ENCODE results near the gene VAV3. TPM values are rescaled to one million over a fixed set of nuclear protein-coding genes. Genes with fewer than 3 reads are reported as not detected.
A peak's percentile ranks its signal among the peaks of the same experiment; 100 is the strongest.
"Not testable (repeated sequence)": the region's sequence is repeated elsewhere in the genome, so short reads cannot be mapped to it uniquely, and the experiment has no call there.

The VAV3 gene
- 10 to 100 TPM; 17.6 to 19.4 (median 18.8) TPM for polyA plus RNA-seq

DNA sequence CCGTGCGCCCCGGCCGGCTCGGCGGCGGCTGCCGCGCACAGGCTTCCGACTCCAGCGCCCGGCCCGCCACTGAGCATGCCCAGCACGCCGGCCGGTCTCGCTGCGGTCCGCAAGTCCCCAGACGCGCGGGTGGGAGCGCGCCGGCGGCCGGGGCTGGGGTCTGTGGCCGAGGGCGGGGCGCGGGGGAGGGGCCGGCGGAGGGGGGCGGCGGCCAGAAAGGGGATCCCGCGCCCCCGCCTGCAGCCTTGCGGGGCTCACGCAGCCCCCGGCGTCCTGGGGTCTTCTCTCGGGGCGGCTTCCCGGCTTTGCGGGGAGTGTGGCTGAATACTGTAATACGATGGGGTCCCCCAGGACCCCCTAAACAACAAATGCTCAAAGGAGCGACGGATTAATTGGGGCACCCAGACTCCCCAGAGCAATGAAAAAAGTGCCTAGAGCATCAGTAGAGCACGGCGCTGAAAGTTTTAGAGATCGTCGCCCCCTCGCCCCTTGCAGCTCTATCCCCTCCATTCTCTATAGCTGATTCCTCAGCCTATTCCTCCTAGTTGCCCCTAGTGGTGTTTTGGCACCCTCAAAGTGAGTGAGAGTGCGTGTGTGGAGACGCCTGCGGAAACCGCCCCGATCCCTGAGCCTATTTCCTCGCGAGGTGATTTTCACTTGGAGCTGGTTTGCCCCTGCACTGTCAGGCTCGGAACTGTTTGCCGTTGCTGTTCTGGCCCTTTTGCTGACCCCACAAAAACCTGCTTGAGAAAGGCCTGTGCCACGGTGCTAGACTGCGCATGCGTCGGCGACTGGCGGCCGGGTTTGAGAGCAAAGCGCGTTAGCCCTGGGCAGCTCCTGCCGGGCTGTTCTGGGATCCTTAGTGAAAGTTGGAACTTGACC lies at the start of gene VAV3:
Gene VAV3, minus strand, starts transcription at position 71 of the 882 bp plus-strand sequence. CDS start 311 bp downstream, outside the sequence.
- Mint-ChIP-seq H3K27ac (peak within 1 kb of the TSS; percentile 93 to 99 (median 98)), H3K4me1 (peaks cover 11 to 36% of the 10 kb centered on the region in 2 donors)

DNA sequence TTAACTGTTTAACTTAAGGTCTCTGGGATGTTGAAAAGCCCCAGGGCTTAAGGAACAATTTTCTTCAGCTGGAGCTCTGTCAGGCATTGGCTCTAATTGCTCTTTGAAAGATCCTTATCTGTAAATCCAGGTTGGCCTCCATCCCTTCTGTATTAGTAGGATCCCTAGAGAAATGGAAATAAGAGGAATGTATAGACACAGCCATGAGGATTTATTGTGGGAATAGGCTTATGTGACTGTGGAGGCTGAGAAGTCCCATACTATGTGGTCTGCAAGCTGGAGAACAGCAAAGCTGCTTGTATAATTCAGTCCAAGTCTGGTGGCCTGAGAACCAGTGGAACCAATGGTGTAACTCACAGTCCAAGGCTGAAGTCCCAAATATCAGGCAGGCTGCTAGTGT lies 47.6 kb upstream of the VAV3 start:
- Mint-ChIP-seq H3K9me3 (peaks cover 0 to 2% (median 0%) of the 10 kb centered on the region in 6 donors), H3K27me3 (ENCODE audit: low read depth in 3 of 3) (peaks cover 0 to 3% (median 0%) of the 10 kb centered on the region in 3 donors), H3K4me3 (no peak overlapping the region), H3K36me3 (peaks cover 0 to 4% (median 0%) of the 10 kb centered on the region in 3 donors), H3K4me1 (peaks cover 9 to 20% of the 10 kb centered on the region in 2 donors), H3K27ac (no peak overlapping the region)
- no peak for DNase-seq

More for the DNA sequence above, at the start of gene VAV3:
- Mint-ChIP-seq H3K4me3 (peak within 1 kb of the TSS; percentile 97 to 100 (median 100)), H3K9me3 (no peaks in the 10 kb centered on the region), H3K36me3 (peaks cover 0 to 3% (median 0%) of the 10 kb centered on the region in 3 donors), H3K27me3 (ENCODE audit: low read depth in 3 of 3) (peaks cover 0 to 21% (median 15%) of the 10 kb centered on the region in 3 donors)
- peak; percentile 64 to 75 (median 72) for DNase-seq

DNA sequence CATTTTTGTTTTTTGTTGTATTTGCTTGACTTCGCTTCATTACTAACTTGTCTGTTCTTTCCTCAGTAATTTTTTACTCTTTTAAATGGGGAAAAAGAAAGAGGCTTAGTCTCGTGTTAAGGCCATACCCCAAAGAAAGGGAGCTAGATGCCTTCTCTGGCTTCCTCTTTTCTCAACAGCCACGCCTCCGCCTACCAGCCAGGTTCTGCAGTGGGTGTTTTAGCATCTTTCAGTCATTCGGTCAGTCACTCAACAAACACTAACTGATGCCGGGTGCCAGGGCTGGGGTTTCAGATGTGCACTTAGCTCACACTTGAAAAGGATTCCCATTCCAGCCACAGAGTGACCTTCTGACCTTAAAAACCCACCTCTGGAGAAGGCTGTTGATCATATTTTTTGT lies 46.3 kb upstream of the VAV3 start:
- no peak overlapping the region for H3K4me3 Mint-ChIP-seq
- H3K9me3 Mint-ChIP-seq, result peaks cover 0 to 2% (median 0%) of the 10 kb centered on the region in 6 donors
- H3K36me3 Mint-ChIP-seq, result peaks cover 0 to 4% (median 0%) of the 10 kb centered on the region in 3 donors
- no peak overlapping the region for H3K27ac Mint-ChIP-seq
- peaks cover 0 to 3% (median 0%) of the 10 kb centered on the region in 3 donors for H3K27me3 Mint-ChIP-seq (ENCODE audit: low read depth in 3 of 3)
- DNase-seq, result no peak
- H3K4me1 Mint-ChIP-seq, result peaks cover 2 to 12% of the 10 kb centered on the region in 2 donors

DNA sequence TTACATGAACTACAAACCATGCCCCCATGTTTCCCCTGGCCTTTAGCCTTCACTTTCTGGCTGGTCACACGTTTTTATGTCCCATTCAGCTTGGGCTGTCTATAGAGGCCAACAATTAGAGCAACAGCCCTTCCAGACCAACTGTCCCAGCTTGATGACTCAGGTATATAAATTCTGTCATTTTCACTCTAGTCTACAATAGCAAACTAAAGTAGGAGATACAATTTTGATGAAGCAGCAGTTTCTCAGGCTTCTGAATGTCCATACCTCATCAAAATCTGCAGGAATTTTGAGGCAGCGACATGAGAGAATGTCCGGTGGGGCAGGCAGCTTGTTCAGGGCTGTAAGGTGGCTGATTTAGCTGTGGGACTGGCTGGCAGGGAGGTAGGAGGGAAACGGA lies 45.6 kb upstream of the VAV3 start:
- Mint-ChIP-seq H3K9me3 (peaks cover 0 to 2% (median 0%) of the 10 kb centered on the region in 6 donors), H3K27ac (no peak overlapping the region), H3K36me3 (peaks cover 0 to 4% (median 0%) of the 10 kb centered on the region in 3 donors), H3K4me1 (peaks cover 0 to 4% of the 10 kb centered on the region in 2 donors), H3K4me3 (no peak overlapping the region), H3K27me3 (ENCODE audit: low read depth in 3 of 3) (peaks cover 0 to 3% (median 0%) of the 10 kb centered on the region in 3 donors)
- no peak for DNase-seq

DNA sequence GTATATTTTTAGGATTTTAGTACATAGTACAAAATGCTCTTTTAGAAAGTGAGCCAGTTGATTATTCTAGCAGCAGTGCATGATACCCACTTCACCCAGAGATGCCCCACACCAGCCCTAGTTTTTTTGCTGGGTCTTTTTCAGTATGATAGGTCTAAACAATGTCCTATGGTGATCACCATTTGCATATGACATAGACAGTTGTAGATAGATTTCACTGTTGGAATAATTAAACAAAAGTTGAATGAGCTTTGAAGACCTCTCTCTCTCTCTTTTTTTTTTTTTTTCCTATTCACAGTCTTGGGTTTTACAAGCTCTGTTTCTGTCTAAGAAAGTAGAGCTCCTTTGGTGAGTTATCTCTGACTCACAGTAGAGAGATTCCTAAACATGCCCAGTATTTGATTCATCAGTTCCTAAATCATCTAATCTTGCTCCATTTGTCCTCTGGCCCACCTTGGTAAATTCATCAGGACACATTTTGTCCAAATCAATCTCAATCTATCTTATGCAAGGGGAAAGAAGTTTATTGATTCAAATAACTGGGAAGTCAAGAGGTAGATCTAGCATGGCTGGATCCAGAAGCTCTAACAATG lies 44.7 kb upstream of the VAV3 start:
- Mint-ChIP-seq H3K27ac (no peak overlapping the region), H3K4me1 (no peaks in the 10 kb centered on the region), H3K9me3 (peaks cover 0 to 2% (median 0%) of the 10 kb centered on the region in 6 donors), H3K36me3 (peaks cover 0 to 4% (median 0%) of the 10 kb centered on the region in 3 donors), H3K27me3 (ENCODE audit: low read depth in 3 of 3) (peaks cover 0 to 3% (median 0%) of the 10 kb centered on the region in 3 donors), H3K4me3 (no peak overlapping the region)
- DNase-seq, result no peak

GRCh38 chr1:108007531-108007930 lies 42.6 kb upstream of the VAV3 start:
- Mint-ChIP-seq H3K4me3 (no peak overlapping the region), H3K27ac (no peak overlapping the region), H3K4me1 (no peaks in the 10 kb centered on the region), H3K27me3 (ENCODE audit: low read depth in 3 of 3) (peaks cover 0 to 3% (median 0%) of the 10 kb centered on the region in 3 donors), H3K36me3 (peaks cover 0 to 4% (median 0%) of the 10 kb centered on the region in 3 donors), H3K9me3 (no peaks in the 10 kb centered on the region)
- no peak for DNase-seq

DNA sequence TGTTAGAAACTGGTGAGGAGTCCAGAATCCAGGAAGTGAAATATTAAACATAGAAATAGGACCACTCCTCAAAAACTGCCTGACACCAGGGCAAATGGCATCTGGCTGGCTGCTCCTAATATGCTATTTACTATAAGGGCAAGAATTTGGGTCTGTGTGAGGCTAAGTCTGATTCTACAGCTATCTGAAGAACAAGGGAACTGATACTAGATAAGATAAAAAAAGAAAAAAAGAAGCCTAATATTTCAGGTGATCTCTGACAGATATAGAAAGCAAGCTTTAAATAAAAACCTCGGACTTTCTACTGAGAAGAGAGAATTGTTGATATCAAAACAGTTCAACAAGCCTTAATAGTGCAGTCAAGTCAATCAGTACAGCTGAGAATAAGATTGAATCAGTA lies 42.1 kb upstream of the VAV3 start:
- no peak overlapping the region for H3K27ac Mint-ChIP-seq
- no peaks in the 10 kb centered on the region for H3K4me1 Mint-ChIP-seq
- H3K9me3 Mint-ChIP-seq, result no peaks in the 10 kb centered on the region
- H3K27me3 Mint-ChIP-seq (ENCODE audit: low read depth in 3 of 3), result peaks cover 0 to 3% (median 0%) of the 10 kb centered on the region in 3 donors
- H3K36me3 Mint-ChIP-seq, result peaks cover 0 to 4% (median 0%) of the 10 kb centered on the region in 3 donors
- H3K4me3 Mint-ChIP-seq, result no peak overlapping the region
- no peak for DNase-seq

DNA sequence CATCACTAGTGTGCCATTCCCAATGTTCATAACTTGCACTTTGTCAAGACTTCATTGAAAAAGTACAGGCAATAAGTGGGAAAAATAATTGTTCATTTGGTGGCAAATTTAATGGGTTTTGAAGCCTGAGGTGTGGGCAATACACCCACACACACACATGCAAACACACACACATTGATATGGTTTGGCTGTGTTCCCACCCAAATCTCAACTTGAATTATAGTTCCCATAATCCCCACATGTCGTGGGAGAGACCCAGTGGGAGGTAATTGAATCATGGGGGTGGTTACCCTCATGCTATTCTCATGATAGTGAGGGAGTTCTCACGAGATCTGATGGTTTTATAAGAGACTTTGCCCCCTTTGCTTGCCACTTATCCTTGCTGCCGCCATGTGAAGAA lies 39.9 kb upstream of the VAV3 start:
- not testable (repeated sequence) for DNase-seq; H3K4me3 Mint-ChIP-seq; H3K4me1 Mint-ChIP-seq; H3K27me3 Mint-ChIP-seq (ENCODE audit: low read depth in 3 of 3); H3K27ac Mint-ChIP-seq; H3K36me3 Mint-ChIP-seq; H3K9me3 Mint-ChIP-seq

- DNase-seq, result no peak
- no peaks in the 10 kb centered on the region for H3K9me3 Mint-ChIP-seq
- peaks cover 1 to 3% (median 2%) of the 10 kb centered on the region in 3 donors for H3K27me3 Mint-ChIP-seq (ENCODE audit: low read depth in 3 of 3)
- H3K4me1 Mint-ChIP-seq, result no peaks in the 10 kb centered on the region
- no peak overlapping the region for H3K4me3 Mint-ChIP-seq
- no peaks in the 10 kb centered on the region for H3K36me3 Mint-ChIP-seq
- peak overlapping the region in 1 of 6 donors; percentile 11 for H3K27ac Mint-ChIP-seq
These were observed 35.7 kb upstream of the VAV3 start for GRCh38 chr1:108000620-108001111.

DNA sequence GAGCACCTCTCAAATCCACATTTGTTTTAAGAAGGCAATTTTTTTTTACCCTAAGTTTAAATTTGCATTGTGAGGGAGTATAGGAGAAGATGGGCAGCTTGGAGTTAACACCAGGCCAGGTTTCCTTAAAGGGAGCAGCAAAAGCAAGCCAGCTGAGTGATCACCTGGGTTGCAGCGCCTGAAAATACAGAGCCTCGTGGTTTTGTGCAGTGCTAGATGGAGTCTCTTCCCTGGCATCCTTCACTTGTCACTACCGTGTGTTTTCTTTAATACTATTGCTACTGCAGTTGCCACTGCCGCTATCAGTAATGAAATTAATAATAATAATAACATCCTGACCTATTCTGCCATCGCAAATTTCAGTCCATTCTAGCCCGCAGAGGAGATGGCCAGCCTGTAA lies 35.2 kb upstream of the VAV3 start:
- Mint-ChIP-seq H3K27ac (no peak overlapping the region), H3K36me3 (peaks cover 0 to 3% (median 0%) of the 10 kb centered on the region in 3 donors), H3K4me3 (no peak overlapping the region), H3K4me1 (no peaks in the 10 kb centered on the region), H3K27me3 (ENCODE audit: low read depth in 3 of 3) (peaks cover 1 to 3% (median 2%) of the 10 kb centered on the region in 3 donors), H3K9me3 (no peaks in the 10 kb centered on the region)
- DNase-seq, result no peak

GRCh38 chr1:107997866-107998265 lies 32.9 kb upstream of the VAV3 start:
- no peak for DNase-seq
- Mint-ChIP-seq H3K4me3 (no peak overlapping the region), H3K4me1 (no peaks in the 10 kb centered on the region), H3K36me3 (peaks cover 0 to 3% (median 0%) of the 10 kb centered on the region in 3 donors), H3K27ac (no peak overlapping the region), H3K9me3 (no peaks in the 10 kb centered on the region), H3K27me3 (ENCODE audit: low read depth in 3 of 3) (peaks cover 1 to 3% (median 2%) of the 10 kb centered on the region in 3 donors)

DNA sequence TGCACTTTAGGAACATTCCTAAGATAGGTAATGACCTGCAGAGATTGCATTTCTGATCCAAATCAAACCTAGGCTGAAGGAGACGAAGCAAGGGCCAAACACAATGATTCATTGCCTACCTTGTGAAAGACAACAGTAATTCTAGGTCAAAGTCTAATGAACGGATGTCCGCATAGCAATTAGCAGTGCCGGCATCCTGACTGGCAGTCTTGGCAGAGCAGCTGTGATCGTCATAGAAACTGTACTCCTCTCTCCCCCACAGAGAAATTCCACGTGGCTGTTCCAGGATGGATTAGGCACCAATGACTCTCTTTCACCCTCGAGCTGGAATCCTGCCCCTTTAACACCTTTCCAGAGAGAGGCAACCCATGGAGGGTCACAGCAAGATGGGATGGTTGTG lies 28.9 kb upstream of the VAV3 start:
- DNase-seq, result no peak
- Mint-ChIP-seq H3K4me3 (no peak overlapping the region), H3K4me1 (peaks cover 0 to 4% of the 10 kb centered on the region in 2 donors), H3K27ac (no peak overlapping the region), H3K9me3 (peaks cover 0 to 1% (median 0%) of the 10 kb centered on the region in 6 donors), H3K27me3 (ENCODE audit: low read depth in 3 of 3) (peaks cover 1 to 3% (median 3%) of the 10 kb centered on the region in 3 donors), H3K36me3 (peaks cover 0 to 3% (median 0%) of the 10 kb centered on the region in 3 donors)

DNA sequence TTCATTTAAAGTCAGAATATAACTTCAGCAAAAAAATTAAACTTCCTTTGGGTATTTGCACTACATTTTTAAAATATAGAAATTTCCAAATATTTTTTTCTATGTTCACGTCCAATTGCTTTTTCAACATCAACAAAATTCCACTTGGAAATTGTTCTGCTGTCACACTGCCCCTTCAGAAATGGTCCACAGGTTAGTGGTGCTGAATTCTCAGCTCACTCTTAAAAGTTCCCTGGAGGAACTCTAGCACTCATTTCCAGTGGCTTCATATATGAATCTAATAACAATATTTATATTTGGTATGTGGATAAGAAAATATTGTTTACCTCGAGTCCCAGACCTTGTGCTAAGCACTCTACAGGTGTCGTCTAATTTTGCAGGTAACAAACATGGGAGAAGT lies 27.4 kb upstream of the VAV3 start:
- Mint-ChIP-seq H3K27me3 (ENCODE audit: low read depth in 3 of 3) (peaks cover 2 to 3% (median 3%) of the 10 kb centered on the region in 3 donors), H3K4me1 (peaks cover 0 to 4% of the 10 kb centered on the region in 2 donors)
- DNase-seq, result no peak

More for the DNA sequence above, 27.4 kb upstream of the VAV3 start:
- peaks cover 0 to 6% (median 0%) of the 10 kb centered on the region in 3 donors for H3K36me3 Mint-ChIP-seq
- peaks cover 0 to 1% (median 0%) of the 10 kb centered on the region in 6 donors for H3K9me3 Mint-ChIP-seq
- H3K4me3 Mint-ChIP-seq, result no peak overlapping the region
- no peak overlapping the region for H3K27ac Mint-ChIP-seq
